ENCODE measurements around the gene ETV3.
"Not testable (repeated sequence)": the region's sequence is repeated elsewhere in the genome, so short reads cannot be mapped to it uniquely, and the experiment has no call there.

ETV3 gene

DNA sequence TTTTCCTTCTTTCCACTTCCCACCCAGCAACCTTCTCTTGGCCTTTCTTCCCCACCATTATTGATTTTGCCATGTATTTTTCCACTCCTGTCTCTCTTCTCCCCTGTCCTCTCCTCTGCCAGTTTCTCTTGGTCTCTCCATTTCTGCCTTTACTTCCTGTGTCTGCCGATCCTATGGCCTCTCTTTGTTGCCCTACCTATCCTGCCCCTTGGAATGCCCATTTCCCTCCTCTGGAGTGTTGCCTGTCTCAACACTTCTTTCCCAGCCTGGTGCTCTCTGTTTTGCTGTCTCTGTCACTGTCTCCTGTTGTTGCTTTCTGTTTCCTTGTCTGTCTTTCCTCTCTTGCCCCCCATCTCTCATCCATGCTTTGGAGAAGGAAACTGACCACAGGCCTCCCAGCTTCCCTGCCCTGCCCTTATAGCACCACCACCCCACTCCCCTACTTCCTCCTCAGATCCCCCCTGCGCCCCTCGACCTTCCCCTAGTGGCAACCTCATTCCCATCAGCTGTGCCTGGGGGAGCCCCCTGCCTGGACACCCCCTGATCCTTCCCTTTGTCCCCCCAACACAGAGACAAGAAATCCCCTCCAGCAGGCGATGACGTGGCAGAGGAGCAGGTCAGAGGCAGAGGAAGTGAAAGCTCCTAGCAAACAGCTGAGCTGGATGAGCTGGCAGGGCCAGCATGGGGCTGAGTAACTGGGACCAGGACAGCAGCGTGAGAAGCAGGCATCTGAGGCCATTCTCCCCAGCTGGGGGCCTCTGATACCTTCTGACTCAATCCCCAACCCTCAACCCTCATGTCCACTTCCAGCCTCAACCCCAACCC lies 32.0 kb downstream of the ETV3 start:
- TF ChIP-seq, protein P1, sequence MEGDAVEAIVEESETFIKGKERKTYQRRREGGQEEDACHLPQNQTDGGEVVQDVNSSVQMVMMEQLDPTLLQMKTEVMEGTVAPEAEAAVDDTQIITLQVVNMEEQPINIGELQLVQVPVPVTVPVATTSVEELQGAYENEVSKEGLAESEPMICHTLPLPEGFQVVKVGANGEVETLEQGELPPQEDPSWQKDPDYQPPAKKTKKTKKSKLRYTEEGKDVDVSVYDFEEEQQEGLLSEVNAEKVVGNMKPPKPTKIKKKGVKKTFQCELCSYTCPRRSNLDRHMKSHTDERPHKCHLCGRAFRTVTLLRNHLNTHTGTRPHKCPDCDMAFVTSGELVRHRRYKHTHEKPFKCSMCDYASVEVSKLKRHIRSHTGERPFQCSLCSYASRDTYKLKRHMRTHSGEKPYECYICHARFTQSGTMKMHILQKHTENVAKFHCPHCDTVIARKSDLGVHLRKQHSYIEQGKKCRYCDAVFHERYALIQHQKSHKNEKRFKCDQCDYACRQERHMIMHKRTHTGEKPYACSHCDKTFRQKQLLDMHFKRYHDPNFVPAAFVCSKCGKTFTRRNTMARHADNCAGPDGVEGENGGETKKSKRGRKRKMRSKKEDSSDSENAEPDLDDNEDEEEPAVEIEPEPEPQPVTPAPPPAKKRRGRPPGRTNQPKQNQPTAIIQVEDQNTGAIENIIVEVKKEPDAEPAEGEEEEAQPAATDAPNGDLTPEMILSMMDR (IDR thresholded peaks at IDR 0.05; ENCODE audit: low read depth, low read length) = no peak
- H3K4me3 ChIP-seq (ENCODE audit: low read depth, low read length) = no peak overlapping the region
- in situ Hi-C loops (cut with HindIII; ENCODE audit: low sequenced_read_pairs) = no loop called here
- peak; percentile 85 for DNase-seq (ENCODE audit: low read depth, low spot score)

DNA sequence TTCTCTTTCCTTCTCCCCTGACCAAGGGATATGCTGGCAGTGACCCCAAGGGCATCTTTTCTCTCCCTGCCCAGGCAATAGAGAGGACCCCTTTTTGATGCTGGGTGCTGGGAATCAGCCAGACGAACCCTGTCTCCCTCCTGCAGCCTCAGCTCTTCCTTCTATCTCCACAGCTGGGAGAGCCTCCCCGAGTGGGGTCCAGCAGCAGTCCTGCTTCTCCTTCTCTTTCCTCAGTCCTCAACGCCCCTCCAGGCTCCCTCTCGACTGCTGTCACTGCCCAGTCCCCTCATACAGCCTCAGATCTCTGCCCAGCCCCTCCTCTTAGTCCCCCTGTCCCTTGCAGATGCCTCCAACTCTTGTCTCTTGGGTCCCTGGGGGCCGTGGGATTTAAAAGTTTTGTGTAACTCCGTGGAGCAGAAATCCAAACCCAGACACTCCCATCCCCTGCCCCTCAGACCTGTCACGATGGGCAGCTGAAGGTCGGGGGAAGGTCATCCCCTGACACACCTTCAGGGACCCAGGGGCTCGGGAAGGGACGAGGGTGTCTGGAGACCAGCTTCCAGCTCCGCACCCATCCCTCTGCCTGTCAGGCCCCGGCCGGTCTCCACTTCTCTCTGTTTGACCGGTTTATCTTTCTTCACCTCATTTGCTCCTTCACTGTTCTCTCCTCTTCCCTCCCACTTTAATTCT lies 32.8 kb downstream of the ETV3 start:
- DNase-seq (ENCODE audit: low read depth, low spot score) = no peak
- in situ Hi-C loops (cut with HindIII; ENCODE audit: low sequenced_read_pairs) = no loop called here
- H3K4me3 ChIP-seq (ENCODE audit: low read depth, low read length) = no peak overlapping the region
- TF ChIP-seq, protein P1 (IDR thresholded peaks at IDR 0.05; ENCODE audit: low read depth, low read length) = no peak

DNA sequence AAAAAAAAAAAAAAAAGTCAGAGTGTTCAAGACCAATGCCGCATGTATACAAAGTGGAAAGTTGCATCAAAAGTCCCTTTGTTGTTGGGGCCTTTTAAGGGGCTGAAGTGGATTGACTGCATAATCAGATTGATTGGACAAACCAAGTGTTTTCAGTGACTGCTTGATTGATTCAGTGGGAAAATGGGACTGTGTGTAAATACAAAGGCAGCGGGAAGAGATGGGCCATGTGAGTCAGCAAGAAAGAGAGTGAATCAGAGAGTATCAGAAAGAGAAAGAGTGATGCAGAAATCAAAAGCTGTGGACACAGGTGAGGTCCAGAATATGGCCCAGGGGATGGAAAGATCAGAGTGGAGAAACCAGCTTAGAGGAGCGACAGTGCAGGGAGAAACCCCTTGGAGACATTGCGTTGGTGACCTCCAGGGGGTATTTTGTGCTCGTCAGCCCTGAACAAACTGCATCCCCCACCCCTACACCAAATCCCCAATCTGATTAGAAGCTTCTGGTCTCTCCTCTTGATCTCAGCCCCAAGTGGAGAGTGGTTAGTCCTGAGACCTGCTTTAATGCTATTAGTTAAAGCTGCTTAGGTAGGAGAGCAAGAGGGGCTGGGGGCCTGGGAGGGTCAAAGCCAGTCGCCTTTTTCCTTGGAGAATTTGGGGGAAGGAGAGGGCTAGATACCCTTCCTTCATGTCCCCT lies 33.4 kb downstream of the ETV3 start:
- TF ChIP-seq, protein P1 (IDR thresholded peaks at IDR 0.05; ENCODE audit: low read depth, low read length) = no peak
- peak; percentile 19 for DNase-seq (ENCODE audit: low read depth, low spot score)
- no peak overlapping the region for H3K4me3 ChIP-seq (ENCODE audit: low read depth, low read length)
- in situ Hi-C loops (cut with HindIII; ENCODE audit: low sequenced_read_pairs) = no loop called here

DNA sequence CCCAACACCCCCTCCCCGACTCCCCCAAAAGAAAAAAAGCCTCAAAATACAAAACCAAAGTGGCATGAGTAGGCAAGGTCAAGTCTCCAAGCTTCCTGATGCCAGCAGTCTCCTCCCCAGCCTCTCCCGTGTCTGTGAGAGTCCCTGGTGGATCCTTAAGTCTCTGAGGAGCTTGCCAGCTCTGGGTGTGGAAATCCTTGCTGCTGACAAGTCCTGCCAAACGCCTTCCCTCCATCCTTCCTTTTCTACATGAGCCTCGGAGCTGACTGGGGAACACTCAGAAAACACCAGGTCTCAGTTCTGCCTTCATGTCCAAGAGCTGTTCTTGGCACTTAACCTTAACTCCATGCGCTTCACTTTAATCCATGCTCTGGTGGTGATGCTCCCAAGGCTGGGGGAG lies 34.9 kb downstream of the ETV3 start:
- TF ChIP-seq, protein P1 (IDR thresholded peaks at IDR 0.05; ENCODE audit: low read depth, low read length) = no peak
- H3K4me3 ChIP-seq (ENCODE audit: low read depth, low read length) = no peak overlapping the region
- DNase-seq (ENCODE audit: low read depth, low spot score) = no peak
- in situ Hi-C loops (cut with HindIII; ENCODE audit: low sequenced_read_pairs) = no loop called here

DNA sequence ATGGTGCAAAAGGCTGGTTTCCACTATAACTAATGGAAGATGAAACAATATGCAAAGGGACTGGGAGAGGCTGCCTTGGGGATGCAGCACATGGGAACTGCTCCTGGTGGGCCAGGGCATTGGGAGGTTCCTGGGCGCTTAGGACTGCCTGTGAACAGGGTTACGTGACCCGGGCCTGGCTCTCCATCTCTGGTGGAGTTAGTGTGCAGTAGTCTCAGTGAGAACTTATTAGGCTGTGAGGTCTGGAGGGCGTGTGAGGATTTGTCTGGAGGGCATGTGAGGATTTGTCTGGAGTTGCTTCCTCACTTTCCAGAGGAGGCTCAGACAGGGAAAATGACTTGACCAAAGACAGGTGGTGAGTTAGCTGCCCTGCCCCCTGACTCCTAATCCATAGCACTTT lies 37.0 kb downstream of the ETV3 start:
- DNase-seq (ENCODE audit: low read depth, low spot score) = no peak
- in situ Hi-C loops (cut with HindIII; ENCODE audit: low sequenced_read_pairs) = no loop called here

DNA sequence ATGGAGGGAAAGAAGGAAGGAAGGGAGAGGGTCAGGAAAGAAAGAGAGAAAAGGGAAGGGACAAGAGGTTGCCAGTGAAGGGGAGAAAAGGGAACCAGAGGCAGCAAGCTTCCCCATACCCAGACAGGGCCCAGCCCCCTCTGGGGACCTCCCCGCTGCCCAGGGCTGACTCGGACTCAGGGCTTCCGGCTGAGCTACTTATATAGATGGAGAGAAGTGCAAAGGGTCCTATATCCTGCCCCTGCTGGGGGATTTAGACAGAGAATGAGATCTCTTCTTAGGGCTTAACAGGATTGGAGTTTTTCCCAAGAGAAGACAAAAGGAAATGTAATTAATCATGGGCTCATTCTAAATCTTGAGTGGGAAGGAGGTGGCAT lies 38.6 kb downstream of the ETV3 start, which contains the start of gene ETV3L:
Gene ETV3L (minus strand): TSS at position 176 of the 377 bp plus-strand sequence. CDS start 285 bp downstream, outside the sequence.
- in situ Hi-C loops (cut with HindIII; ENCODE audit: low sequenced_read_pairs) = no loop called here
- TF ChIP-seq, protein P1 (IDR thresholded peaks at IDR 0.05; ENCODE audit: low read depth, low read length) = no peak
- H3K4me3 ChIP-seq (ENCODE audit: low read depth, low read length) = no peak within 1 kb of the TSS
- DNase-seq (ENCODE audit: low read depth, low spot score) = no peak

More for the DNA sequence above, 37.0 kb downstream of the ETV3 start:
- TF ChIP-seq, protein P1 (IDR thresholded peaks at IDR 0.05; ENCODE audit: low read depth, low read length) = no peak
- H3K4me3 ChIP-seq (ENCODE audit: low read depth, low read length) = no peak overlapping the region

DNA sequence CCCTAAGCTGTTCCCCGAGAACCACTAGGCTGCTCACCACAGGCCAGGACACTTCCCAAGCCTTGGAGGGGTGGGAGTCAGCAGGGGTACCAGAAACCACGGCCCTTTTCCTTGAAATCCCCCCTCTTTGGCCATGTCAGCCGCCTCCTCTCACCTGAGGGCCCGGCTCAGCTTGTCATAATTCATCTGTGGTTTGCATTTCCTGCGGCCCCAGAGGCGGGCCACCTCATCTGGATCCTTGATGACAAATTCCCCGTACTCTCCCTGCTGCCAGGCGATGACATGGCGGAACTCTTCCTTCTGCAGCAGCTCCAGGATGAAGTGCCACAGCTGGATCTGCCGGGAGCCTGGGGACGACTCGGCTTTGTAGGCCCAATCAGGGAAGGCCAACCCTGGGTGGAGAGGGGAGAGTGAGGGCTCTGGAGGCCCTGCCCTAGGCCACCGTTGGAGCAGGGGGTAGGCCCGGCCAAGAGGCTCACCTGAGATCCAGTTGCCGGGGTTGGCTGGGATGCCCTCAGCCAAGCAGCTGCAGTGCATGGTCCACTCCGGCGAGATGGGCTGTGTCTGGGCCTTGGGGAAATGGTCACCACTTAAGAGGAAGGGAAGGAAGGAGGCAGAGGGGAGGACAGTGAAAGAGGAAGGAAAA lies 39.1 kb downstream of the ETV3 start:
- DNase-seq (ENCODE audit: low read depth, low spot score); H3K4me3 ChIP-seq (ENCODE audit: low read depth, low read length); in situ Hi-C loops (cut with HindIII; ENCODE audit: low sequenced_read_pairs): not testable (repeated sequence)
